ENCODE results near the gene FNDC3B. TPM values are rescaled to one million over a fixed set of nuclear protein-coding genes. Genes with fewer than 3 reads are reported as not detected.

The FNDC3B gene
- total RNA-seq, 1 donor: 221 TPM

GRCh38 chr3:172296248-172296974, 257.0 kb downstream of the FNDC3B start:
- no peak overlapping the region for H3K4me3 ChIP-seq (ENCODE audit: low read depth, low read length)
- TF ChIP-seq CTCF (IDR thresholded peaks at IDR 0.05; ENCODE audit: insufficient read depth, low read depth, low read length): no peak
- DNase-seq (ENCODE audit: low read depth): no peak

GRCh38 chr3:172296975-172297332, 257.6 kb downstream of the FNDC3B start:
- H3K4me3 ChIP-seq (ENCODE audit: low read depth, low read length): no peak overlapping the region
- TF ChIP-seq CTCF (IDR thresholded peaks at IDR 0.05; ENCODE audit: insufficient read depth, low read depth, low read length): no peak
- no peak for DNase-seq (ENCODE audit: low read depth)

GRCh38 chr3:172298247-172298646, 258.9 kb downstream of the FNDC3B start:
- no peak for DNase-seq (ENCODE audit: low read depth)
- no peak overlapping the region for H3K4me3 ChIP-seq (ENCODE audit: low read depth, low read length)
- TF ChIP-seq CTCF (IDR thresholded peaks at IDR 0.05; ENCODE audit: insufficient read depth, low read depth, low read length): no peak

- no peak for DNase-seq (ENCODE audit: low read depth)
- no peak overlapping the region for H3K4me3 ChIP-seq (ENCODE audit: low read depth, low read length)
- no peak for TF ChIP-seq CTCF (IDR thresholded peaks at IDR 0.05; ENCODE audit: insufficient read depth, low read depth, low read length)
Observed at GRCh38 chr3:172300187-172300586, 260.8 kb downstream of the FNDC3B start.

GRCh38 chr3:172300862-172301261, 261.5 kb downstream of the FNDC3B start:
- no peak for DNase-seq (ENCODE audit: low read depth)
- no peak for TF ChIP-seq CTCF (IDR thresholded peaks at IDR 0.05; ENCODE audit: insufficient read depth, low read depth, low read length)
- no peak overlapping the region for H3K4me3 ChIP-seq (ENCODE audit: low read depth, low read length)

- DNase-seq (ENCODE audit: low read depth): no peak
- TF ChIP-seq CTCF (IDR thresholded peaks at IDR 0.05; ENCODE audit: insufficient read depth, low read depth, low read length): no peak
- H3K4me3 ChIP-seq (ENCODE audit: low read depth, low read length): no peak overlapping the region
Observed at GRCh38 chr3:172302203-172302602, 262.8 kb downstream of the FNDC3B start.

- H3K4me3 ChIP-seq (ENCODE audit: low read depth, low read length): no peak overlapping the region
- no peak for DNase-seq (ENCODE audit: low read depth)
- no peak for TF ChIP-seq CTCF (IDR thresholded peaks at IDR 0.05; ENCODE audit: insufficient read depth, low read depth, low read length)
Observed at GRCh38 chr3:172303181-172303580, 263.8 kb downstream of the FNDC3B start.
